HEK293 (cell line): ENCODE measurements around the gene ANKRD60.
A peak's percentile ranks its signal among the peaks of the same experiment; 100 is the strongest.

Experiments used
- CTCF ChIA-PET: fragments of 350-600 bp; formaldehyde crosslinking; extraction: SDS; loops from one replicate; lab custom pipeline; 2021; ENCODE audit warnings: antibody characterized with exemption; lab: Yijun Ruan, JAX
- POLR2A ChIA-PET: fragments of 300-600 bp; formaldehyde crosslinking; extraction: SDS; loops from one replicate; lab custom pipeline; 2020; ENCODE audit warnings: antibody characterized with exemption, inconsistent platforms; lab: Yijun Ruan, JAX
- H3K27ac ChIP-seq: fragments of 200-500 bp; sonication (Bioruptor generic); 2 replicates; pipeline ENCODE4 v1.5.1; 2014; ENCODE audit warnings: low read depth, low read length, control low read depth, inconsistent platforms; ENCODE audit errors: extremely low read depth
- H3K36me3 ChIP-seq, 2 experiments: fragments of 200-500 bp in 1 of 2; sonication (Bioruptor generic) in 1 of 2; 1 replicate in 1 of 2; 2 replicates in 1 of 2; pipeline ENCODE4 v1.5.1; 2014 to 2017; ENCODE audit warnings: inconsistent platforms in 2 of 2, low read length in 2 of 2; ENCODE audit not compliant: control insufficient read depth in 2 of 2, insufficient read depth in 1 of 2
- H3K4me1 ChIP-seq: fragments of 200-500 bp; sonication (Bioruptor generic); 2 replicates; pipeline ENCODE4 v1.5.1; 2014; ENCODE audit warnings: mild to moderate bottlenecking, low read length, inconsistent platforms; ENCODE audit not compliant: control insufficient read depth, insufficient read depth
- H3K4me3 ChIP-seq: 2 replicates; pipeline ENCODE4 v1.5.1; 2011; ENCODE audit warnings: low read depth, mild to moderate bottlenecking, control low read depth, low read length, moderate library complexity
- H3K9me3 ChIP-seq: fragments of 200-500 bp; sonication (Bioruptor generic); 2 replicates; pipeline ENCODE4 v1.5.1; 2014; ENCODE audit warnings: low read depth, low read length, inconsistent platforms; ENCODE audit not compliant: control insufficient read depth, insufficient read depth
- ZNF174 ChIP-seq: fragments of 450-650 bp; formaldehyde crosslinking; IDR thresholded peaks from 2 replicates; pipeline ENCODE4 v1.5.0; 2017; ENCODE audit warnings: missing biosample characterization, mild to moderate bottlenecking, missing genetic modification characterization
- ZNF335 ChIP-seq: fragments of 450-650 bp; formaldehyde crosslinking; conservative IDR thresholded peaks from 2 replicates; pipeline ENCODE4 v1.5.1; 2016; ENCODE audit warnings: missing biosample characterization, missing genetic modification characterization
- ZNF560 ChIP-seq: fragments of 450-650 bp; formaldehyde crosslinking; IDR thresholded peaks from 2 replicates; pipeline ENCODE4 v1.5.1; 2017; ENCODE audit warnings: missing biosample characterization, missing genetic modification characterization, borderline replicate concordance
- ZNF623 ChIP-seq: fragments of 450-650 bp; formaldehyde crosslinking; IDR thresholded peaks from 2 replicates; pipeline ENCODE4 v1.5.1; 2016; ENCODE audit warnings: missing biosample characterization, missing genetic modification characterization
- TF ChIP-seq, protein P1 (sequence below): fragments of 450-650 bp; formaldehyde crosslinking; IDR thresholded peaks from 2 replicates; pipeline ENCODE4 v1.5.1; 2016; ENCODE audit warnings: missing biosample characterization, missing genetic modification characterization
- TF ChIP-seq, protein P2 (sequence below): fragments of 450-650 bp; formaldehyde crosslinking; IDR thresholded peaks from 2 replicates; pipeline ENCODE4 v1.5.1; 2016; ENCODE audit warnings: missing biosample characterization, missing genetic modification characterization, borderline replicate concordance
- TF ChIP-seq, protein P3 (sequence below): fragments of 450-650 bp; formaldehyde crosslinking; IDR thresholded peaks from 2 replicates; pipeline ENCODE4 v1.5.1; 2016; ENCODE audit warnings: missing biosample characterization, missing genetic modification characterization
- TF ChIP-seq, protein P4 (sequence below): fragments of 450-650 bp; formaldehyde crosslinking; IDR thresholded peaks from 2 replicates; pipeline ENCODE4 v1.5.1; 2016; ENCODE audit warnings: missing biosample characterization, missing genetic modification characterization, borderline replicate concordance
- TF ChIP-seq, protein P5 (sequence below): fragments of 450-650 bp; formaldehyde crosslinking; IDR thresholded peaks from 2 replicates; pipeline ENCODE4 v1.5.1; 2016; ENCODE audit warnings: missing biosample characterization, missing genetic modification characterization
- TF ChIP-seq, protein P6 (sequence below): fragments of 450-650 bp; formaldehyde crosslinking; IDR thresholded peaks from 2 replicates; pipeline ENCODE4 v1.5.1; 2016; ENCODE audit warnings: missing biosample characterization, missing genetic modification characterization

Gene ANKRD60

DNA sequence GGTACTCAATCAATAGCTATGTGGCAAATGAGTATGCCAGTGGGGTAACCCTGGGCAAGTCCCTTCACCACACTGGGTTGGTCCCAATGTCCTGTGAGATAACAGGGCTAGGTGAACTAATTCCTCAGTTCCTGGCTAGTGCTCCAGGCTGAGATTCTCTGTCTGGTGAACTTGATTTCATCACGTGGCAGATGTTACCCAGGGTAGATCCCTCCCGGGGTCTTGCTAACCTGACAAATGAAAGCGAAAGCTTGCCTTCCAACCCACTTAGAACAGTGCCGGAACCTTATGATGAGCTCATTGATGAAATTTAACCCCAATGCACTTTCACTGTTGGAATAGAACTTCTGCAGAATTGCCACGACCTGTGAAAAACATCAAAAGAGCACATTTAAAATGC lies 6.6 kb upstream of the ANKRD60 start (continued):
- TF ChIP-seq, protein P1, sequence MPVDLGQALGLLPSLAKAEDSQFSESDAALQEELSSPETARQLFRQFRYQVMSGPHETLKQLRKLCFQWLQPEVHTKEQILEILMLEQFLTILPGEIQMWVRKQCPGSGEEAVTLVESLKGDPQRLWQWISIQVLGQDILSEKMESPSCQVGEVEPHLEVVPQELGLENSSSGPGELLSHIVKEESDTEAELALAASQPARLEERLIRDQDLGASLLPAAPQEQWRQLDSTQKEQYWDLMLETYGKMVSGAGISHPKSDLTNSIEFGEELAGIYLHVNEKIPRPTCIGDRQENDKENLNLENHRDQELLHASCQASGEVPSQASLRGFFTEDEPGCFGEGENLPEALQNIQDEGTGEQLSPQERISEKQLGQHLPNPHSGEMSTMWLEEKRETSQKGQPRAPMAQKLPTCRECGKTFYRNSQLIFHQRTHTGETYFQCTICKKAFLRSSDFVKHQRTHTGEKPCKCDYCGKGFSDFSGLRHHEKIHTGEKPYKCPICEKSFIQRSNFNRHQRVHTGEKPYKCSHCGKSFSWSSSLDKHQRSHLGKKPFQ (tag by site-specific recombination): no peak
- TF ChIP-seq, protein P2, sequence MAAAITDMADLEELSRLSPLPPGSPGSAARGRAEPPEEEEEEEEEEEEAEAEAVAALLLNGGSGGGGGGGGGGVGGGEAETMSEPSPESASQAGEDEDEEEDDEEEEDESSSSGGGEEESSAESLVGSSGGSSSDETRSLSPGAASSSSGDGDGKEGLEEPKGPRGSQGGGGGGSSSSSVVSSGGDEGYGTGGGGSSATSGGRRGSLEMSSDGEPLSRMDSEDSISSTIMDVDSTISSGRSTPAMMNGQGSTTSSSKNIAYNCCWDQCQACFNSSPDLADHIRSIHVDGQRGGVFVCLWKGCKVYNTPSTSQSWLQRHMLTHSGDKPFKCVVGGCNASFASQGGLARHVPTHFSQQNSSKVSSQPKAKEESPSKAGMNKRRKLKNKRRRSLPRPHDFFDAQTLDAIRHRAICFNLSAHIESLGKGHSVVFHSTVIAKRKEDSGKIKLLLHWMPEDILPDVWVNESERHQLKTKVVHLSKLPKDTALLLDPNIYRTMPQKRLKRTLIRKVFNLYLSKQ (tag by site-specific recombination): no peak

DNA sequence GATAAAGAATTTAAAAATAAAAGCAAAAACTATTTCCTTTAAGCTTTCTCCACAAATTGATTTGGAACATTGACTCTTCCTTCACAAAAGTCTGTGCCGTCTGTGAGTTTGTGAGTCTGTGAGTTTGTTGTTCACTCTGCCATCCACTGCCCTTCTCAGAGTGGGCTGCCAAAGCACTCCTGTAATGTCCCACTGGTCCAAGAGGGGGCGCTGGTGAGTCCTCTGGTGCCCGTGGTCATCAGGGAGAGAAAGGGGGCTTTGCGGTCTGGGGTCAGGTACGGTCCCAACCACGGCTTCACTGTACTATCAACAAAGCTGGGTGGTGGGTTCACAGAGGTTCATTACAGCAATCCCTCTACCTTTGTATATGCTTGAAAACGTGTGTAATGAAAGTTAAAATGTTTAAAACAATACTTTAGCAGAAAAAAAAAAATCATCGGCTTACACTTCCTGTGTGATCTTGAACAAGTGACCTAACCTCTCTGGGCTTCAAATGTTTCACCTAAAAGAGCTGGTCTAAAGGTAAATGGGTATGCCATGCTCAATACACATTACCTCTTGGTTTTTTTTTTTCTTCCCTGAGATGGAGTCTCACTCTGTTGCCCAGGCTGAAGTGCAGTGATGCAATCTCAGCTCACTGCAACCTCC lies 5.6 kb upstream of the ANKRD60 start:
- no peaks in the 10 kb centered on the region for H3K9me3 ChIP-seq
- TF ChIP-seq, protein P3, sequence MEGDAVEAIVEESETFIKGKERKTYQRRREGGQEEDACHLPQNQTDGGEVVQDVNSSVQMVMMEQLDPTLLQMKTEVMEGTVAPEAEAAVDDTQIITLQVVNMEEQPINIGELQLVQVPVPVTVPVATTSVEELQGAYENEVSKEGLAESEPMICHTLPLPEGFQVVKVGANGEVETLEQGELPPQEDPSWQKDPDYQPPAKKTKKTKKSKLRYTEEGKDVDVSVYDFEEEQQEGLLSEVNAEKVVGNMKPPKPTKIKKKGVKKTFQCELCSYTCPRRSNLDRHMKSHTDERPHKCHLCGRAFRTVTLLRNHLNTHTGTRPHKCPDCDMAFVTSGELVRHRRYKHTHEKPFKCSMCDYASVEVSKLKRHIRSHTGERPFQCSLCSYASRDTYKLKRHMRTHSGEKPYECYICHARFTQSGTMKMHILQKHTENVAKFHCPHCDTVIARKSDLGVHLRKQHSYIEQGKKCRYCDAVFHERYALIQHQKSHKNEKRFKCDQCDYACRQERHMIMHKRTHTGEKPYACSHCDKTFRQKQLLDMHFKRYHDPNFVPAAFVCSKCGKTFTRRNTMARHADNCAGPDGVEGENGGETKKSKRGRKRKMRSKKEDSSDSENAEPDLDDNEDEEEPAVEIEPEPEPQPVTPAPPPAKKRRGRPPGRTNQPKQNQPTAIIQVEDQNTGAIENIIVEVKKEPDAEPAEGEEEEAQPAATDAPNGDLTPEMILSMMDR (tag by site-specific recombination): peak; percentile 64; the same call in 1 of the 2 replicates
- TF ChIP-seq ZNF174: no peak
- TF ChIP-seq, all 188 proteins: peak for 1
- Histone ChIP-seq H3K4me3 (no peak overlapping the region), H3K4me1 (no peaks in the 10 kb centered on the region), H3K36me3 (peaks cover 0 to 10% of the 10 kb centered on the region in 2 experiments; a peak in 1 of 3 replicates), H3K27ac (no peak overlapping the region)
- ChIA-PET POLR2A (no interaction called here), CTCF (interaction anchor here (0.6 to 4.2 kb wide), 36 partner anchors 10 to 1245 kb away, joined by 3 to 29 read pairs (median 4); no protein-coding TSS in a partner anchor)

DNA sequence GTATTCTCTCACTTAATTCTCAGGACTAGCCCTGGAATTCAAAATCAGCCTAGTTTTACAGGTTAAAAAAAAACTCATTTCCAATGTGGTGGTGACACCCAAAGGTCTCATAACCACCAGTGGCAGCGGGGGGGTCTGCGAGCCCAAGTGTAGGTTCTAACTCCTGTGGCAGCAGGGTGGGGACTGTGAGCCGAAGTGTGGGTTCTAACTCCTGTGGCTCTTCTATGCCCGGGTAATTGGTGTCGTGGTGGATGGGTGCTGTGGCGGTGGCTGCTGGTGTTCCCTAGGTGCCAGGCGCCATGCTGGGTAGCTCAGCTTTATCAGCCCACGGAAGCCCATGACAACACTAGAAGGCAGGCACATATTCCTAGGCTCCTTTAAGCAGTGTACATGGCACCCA lies 4.9 kb upstream of the ANKRD60 start:
- no peaks in the 10 kb centered on the region for H3K9me3 ChIP-seq
- H3K36me3 ChIP-seq: peaks cover 0 to 10% of the 10 kb centered on the region in 2 experiments; a peak in 1 of 3 replicates
- CTCF ChIA-PET: interaction anchor here (0.6 to 3.4 kb wide), 10 partner anchors 9 to 741 kb away, joined by 3 to 13 read pairs (median 5); no protein-coding TSS in a partner anchor

More for the DNA sequence above, 4.9 kb upstream of the ANKRD60 start:
- Histone ChIP-seq H3K4me3 (no peak overlapping the region), H3K27ac (no peak overlapping the region)
- no peak for TF ChIP-seq ZNF623 (tag by site-specific recombination)
- TF ChIP-seq ZNF560 (tag by site-specific recombination): no peak
- TF ChIP-seq ZNF335 (tag by site-specific recombination): no peak
- TF ChIP-seq, protein P4, sequence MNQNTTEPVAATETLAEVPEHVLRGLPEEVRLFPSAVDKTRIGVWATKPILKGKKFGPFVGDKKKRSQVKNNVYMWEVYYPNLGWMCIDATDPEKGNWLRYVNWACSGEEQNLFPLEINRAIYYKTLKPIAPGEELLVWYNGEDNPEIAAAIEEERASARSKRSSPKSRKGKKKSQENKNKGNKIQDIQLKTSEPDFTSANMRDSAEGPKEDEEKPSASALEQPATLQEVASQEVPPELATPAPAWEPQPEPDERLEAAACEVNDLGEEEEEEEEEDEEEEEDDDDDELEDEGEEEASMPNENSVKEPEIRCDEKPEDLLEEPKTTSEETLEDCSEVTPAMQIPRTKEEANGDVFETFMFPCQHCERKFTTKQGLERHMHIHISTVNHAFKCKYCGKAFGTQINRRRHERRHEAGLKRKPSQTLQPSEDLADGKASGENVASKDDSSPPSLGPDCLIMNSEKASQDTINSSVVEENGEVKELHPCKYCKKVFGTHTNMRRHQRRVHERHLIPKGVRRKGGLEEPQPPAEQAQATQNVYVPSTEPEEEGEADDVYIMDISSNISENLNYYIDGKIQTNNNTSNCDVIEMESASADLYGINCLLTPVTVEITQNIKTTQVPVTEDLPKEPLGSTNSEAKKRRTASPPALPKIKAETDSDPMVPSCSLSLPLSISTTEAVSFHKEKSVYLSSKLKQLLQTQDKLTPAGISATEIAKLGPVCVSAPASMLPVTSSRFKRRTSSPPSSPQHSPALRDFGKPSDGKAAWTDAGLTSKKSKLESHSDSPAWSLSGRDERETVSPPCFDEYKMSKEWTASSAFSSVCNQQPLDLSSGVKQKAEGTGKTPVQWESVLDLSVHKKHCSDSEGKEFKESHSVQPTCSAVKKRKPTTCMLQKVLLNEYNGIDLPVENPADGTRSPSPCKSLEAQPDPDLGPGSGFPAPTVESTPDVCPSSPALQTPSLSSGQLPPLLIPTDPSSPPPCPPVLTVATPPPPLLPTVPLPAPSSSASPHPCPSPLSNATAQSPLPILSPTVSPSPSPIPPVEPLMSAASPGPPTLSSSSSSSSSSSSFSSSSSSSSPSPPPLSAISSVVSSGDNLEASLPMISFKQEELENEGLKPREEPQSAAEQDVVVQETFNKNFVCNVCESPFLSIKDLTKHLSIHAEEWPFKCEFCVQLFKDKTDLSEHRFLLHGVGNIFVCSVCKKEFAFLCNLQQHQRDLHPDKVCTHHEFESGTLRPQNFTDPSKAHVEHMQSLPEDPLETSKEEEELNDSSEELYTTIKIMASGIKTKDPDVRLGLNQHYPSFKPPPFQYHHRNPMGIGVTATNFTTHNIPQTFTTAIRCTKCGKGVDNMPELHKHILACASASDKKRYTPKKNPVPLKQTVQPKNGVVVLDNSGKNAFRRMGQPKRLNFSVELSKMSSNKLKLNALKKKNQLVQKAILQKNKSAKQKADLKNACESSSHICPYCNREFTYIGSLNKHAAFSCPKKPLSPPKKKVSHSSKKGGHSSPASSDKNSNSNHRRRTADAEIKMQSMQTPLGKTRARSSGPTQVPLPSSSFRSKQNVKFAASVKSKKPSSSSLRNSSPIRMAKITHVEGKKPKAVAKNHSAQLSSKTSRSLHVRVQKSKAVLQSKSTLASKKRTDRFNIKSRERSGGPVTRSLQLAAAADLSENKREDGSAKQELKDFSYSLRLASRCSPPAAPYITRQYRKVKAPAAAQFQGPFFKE (tag by site-specific recombination): no peak
- TF ChIP-seq, protein P5, sequence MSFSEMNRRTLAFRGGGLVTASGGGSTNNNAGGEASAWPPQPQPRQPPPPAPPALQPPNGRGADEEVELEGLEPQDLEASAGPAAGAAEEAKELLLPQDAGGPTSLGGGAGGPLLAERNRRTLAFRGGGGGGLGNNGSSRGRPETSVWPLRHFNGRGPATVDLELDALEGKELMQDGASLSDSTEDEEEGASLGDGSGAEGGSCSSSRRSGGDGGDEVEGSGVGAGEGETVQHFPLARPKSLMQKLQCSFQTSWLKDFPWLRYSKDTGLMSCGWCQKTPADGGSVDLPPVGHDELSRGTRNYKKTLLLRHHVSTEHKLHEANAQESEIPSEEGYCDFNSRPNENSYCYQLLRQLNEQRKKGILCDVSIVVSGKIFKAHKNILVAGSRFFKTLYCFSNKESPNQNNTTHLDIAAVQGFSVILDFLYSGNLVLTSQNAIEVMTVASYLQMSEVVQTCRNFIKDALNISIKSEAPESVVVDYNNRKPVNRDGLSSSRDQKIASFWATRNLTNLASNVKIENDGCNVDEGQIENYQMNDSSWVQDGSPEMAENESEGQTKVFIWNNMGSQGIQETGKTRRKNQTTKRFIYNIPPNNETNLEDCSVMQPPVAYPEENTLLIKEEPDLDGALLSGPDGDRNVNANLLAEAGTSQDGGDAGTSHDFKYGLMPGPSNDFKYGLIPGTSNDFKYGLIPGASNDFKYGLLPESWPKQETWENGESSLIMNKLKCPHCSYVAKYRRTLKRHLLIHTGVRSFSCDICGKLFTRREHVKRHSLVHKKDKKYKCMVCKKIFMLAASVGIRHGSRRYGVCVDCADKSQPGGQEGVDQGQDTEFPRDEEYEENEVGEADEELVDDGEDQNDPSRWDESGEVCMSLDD (tag by site-specific recombination): no peak
- TF ChIP-seq, protein P6, sequence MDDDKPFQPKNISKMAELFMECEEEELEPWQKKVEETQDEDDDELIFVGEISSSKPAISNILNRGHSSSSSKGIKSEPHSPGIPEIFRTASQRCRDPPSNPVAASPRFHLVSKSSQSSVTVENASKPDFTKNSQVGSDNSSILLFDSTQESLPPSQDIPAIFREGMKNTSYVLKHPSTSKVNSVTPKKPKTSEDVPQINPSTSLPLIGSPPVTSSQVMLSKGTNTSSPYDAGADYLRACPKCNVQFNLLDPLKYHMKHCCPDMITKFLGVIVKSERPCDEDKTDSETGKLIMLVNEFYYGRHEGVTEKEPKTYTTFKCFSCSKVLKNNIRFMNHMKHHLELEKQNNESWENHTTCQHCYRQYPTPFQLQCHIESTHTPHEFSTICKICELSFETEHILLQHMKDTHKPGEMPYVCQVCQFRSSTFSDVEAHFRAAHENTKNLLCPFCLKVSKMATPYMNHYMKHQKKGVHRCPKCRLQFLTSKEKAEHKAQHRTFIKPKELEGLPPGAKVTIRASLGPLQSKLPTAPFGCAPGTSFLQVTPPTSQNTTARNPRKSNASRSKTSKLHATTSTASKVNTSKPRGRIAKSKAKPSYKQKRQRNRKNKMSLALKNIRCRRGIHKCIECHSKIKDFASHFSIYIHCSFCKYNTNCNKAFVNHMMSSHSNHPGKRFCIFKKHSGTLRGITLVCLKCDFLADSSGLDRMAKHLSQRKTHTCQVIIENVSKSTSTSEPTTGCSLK (tag by site-specific recombination): no peak
- TF ChIP-seq, all 188 proteins: peak for 0
- H3K4me1 ChIP-seq: no peaks in the 10 kb centered on the region
- POLR2A ChIA-PET: no interaction called here
